HEK293 (cell line): ENCODE measurements around the gene SLC9A9.

Source experiments
- CTCF ChIA-PET: fragments of 350-600 bp; formaldehyde crosslinking; extraction: SDS; loops from one replicate; lab custom pipeline; 2021; ENCODE audit warnings: antibody characterized with exemption; lab: Yijun Ruan, JAX
- POLR2A ChIA-PET: fragments of 300-600 bp; formaldehyde crosslinking; extraction: SDS; loops from one replicate; lab custom pipeline; 2020; ENCODE audit warnings: antibody characterized with exemption, inconsistent platforms; lab: Yijun Ruan, JAX
- H3K27ac ChIP-seq: fragments of 200-500 bp; sonication (Bioruptor generic); 2 replicates; pipeline ENCODE4 v1.5.1; 2014; ENCODE audit warnings: low read depth, low read length, control low read depth, inconsistent platforms; ENCODE audit errors: extremely low read depth
- H3K36me3 ChIP-seq, 2 experiments: fragments of 200-500 bp in 1 of 2; sonication (Bioruptor generic) in 1 of 2; 1 replicate in 1 of 2; 2 replicates in 1 of 2; pipeline ENCODE4 v1.5.1; 2014 to 2017; ENCODE audit warnings: inconsistent platforms in 2 of 2, low read length in 2 of 2; ENCODE audit not compliant: control insufficient read depth in 2 of 2, insufficient read depth in 1 of 2
- H3K4me1 ChIP-seq: fragments of 200-500 bp; sonication (Bioruptor generic); 2 replicates; pipeline ENCODE4 v1.5.1; 2014; ENCODE audit warnings: mild to moderate bottlenecking, low read length, inconsistent platforms; ENCODE audit not compliant: control insufficient read depth, insufficient read depth
- H3K4me3 ChIP-seq: 2 replicates; pipeline ENCODE4 v1.5.1; 2011; ENCODE audit warnings: low read depth, mild to moderate bottlenecking, control low read depth, low read length, moderate library complexity
- H3K9me3 ChIP-seq: fragments of 200-500 bp; sonication (Bioruptor generic); 2 replicates; pipeline ENCODE4 v1.5.1; 2014; ENCODE audit warnings: low read depth, low read length, inconsistent platforms; ENCODE audit not compliant: control insufficient read depth, insufficient read depth
- EGR2 ChIP-seq: fragments of 450-650 bp; formaldehyde crosslinking; IDR thresholded peaks from 2 replicates; pipeline ENCODE4 v1.5.1; 2016; ENCODE audit warnings: low read depth, missing biosample characterization, missing genetic modification characterization
- FEZF1 ChIP-seq: fragments of 450-650 bp; formaldehyde crosslinking; IDR thresholded peaks from 2 replicates; pipeline ENCODE4 v1.5.1; 2016; ENCODE audit warnings: missing biosample characterization, missing genetic modification characterization
- GLIS1 ChIP-seq: fragments of 450-650 bp; formaldehyde crosslinking; IDR thresholded peaks from 2 replicates; pipeline ENCODE4 v1.5.1; 2016; ENCODE audit warnings: missing biosample characterization, missing genetic modification characterization
- HOXC10 ChIP-seq: sonication (generic); formaldehyde crosslinking; IDR thresholded peaks from 2 replicates; pipeline ENCODE4 v1.8.1; 2023; ENCODE audit warnings: mild to moderate bottlenecking, missing genetic modification reagents
- KLF10 ChIP-seq: fragments of 450-650 bp; IDR thresholded peaks from 2 replicates; pipeline ENCODE4 v1.5.1; 2018; ENCODE audit warnings: missing biosample characterization, mild to moderate bottlenecking, missing genetic modification characterization
- MZF1 ChIP-seq: fragments of 450-650 bp; formaldehyde crosslinking; IDR thresholded peaks from 2 replicates; pipeline ENCODE4 v1.5.1; 2017; ENCODE audit warnings: missing biosample characterization, missing genetic modification characterization, borderline replicate concordance
- OVOL3 ChIP-seq: fragments of 450-650 bp; formaldehyde crosslinking; IDR thresholded peaks from 2 replicates; pipeline ENCODE4 v1.5.1; 2016; ENCODE audit warnings: missing biosample characterization, missing genetic modification characterization
- SETDB1 ChIP-seq: IDR thresholded peaks from one replicate; pipeline ENCODE4 v1.6.1; 2017; ENCODE audit warnings: mild to moderate bottlenecking, low read length, moderate library complexity, mixed read lengths; ENCODE audit not compliant: insufficient read length
- TRIM28 ChIP-seq: IDR thresholded peaks from 2 replicates; pipeline ENCODE4 v1.6.1; 2011; ENCODE audit warnings: low read length, control low read depth, borderline replicate concordance
- YY2 ChIP-seq: fragments of 450-650 bp; formaldehyde crosslinking; IDR thresholded peaks from 2 replicates; pipeline ENCODE4 v1.5.1; 2016; ENCODE audit warnings: missing biosample characterization, missing genetic modification characterization
- ZBTB17 ChIP-seq: fragments of 450-650 bp; formaldehyde crosslinking; IDR thresholded peaks from 2 replicates; pipeline ENCODE4 v1.5.1; 2016; ENCODE audit warnings: missing biosample characterization, missing genetic modification characterization
- ZFHX2 ChIP-seq: fragments of 450-650 bp; formaldehyde crosslinking; conservative IDR thresholded peaks from 2 replicates; pipeline ENCODE4 v1.5.1; 2016; ENCODE audit warnings: missing biosample characterization, missing genetic modification characterization
- ZFP37 ChIP-seq: fragments of 450-650 bp; formaldehyde crosslinking; IDR thresholded peaks from 2 replicates; pipeline ENCODE4 v1.5.1; 2016; ENCODE audit warnings: missing biosample characterization, missing genetic modification characterization
- ZFP69B ChIP-seq: fragments of 450-650 bp; formaldehyde crosslinking; IDR thresholded peaks from 2 replicates; pipeline ENCODE4 v1.5.1; 2016; ENCODE audit warnings: missing biosample characterization, missing genetic modification characterization
- ZNF146 ChIP-seq: fragments of 450-650 bp; formaldehyde crosslinking; IDR thresholded peaks from 2 replicates; pipeline ENCODE4 v1.5.1; 2016; ENCODE audit warnings: missing biosample characterization, missing genetic modification characterization
- ZNF157 ChIP-seq: fragments of 450-650 bp; formaldehyde crosslinking; IDR thresholded peaks from 2 replicates; pipeline ENCODE4 v1.5.1; 2016; ENCODE audit warnings: missing biosample characterization, missing genetic modification characterization
- ZNF394 ChIP-seq: fragments of 450-650 bp; formaldehyde crosslinking; IDR thresholded peaks from 2 replicates; pipeline ENCODE4 v1.5.1; 2016; ENCODE audit warnings: missing biosample characterization, missing genetic modification characterization, mild to moderate bottlenecking, moderate library complexity, borderline replicate concordance
- ZNF423 ChIP-seq: fragments of 450-650 bp; formaldehyde crosslinking; IDR thresholded peaks from 2 replicates; pipeline ENCODE4 v1.5.1; 2016; ENCODE audit warnings: missing biosample characterization, missing genetic modification characterization
- ZNF549 ChIP-seq: fragments of 450-650 bp; IDR thresholded peaks from 2 replicates; pipeline ENCODE4 v1.5.1; 2018; ENCODE audit warnings: missing biosample characterization, missing genetic modification characterization, mild to moderate bottlenecking, inconsistent platforms, moderate library complexity
- ZNF561 ChIP-seq: fragments of 450-650 bp; IDR thresholded peaks from 2 replicates; pipeline ENCODE4 v1.5.1; 2018; ENCODE audit warnings: missing biosample characterization, missing genetic modification characterization, borderline replicate concordance
- ZNF571 ChIP-seq: fragments of 450-650 bp; formaldehyde crosslinking; IDR thresholded peaks from 2 replicates; pipeline ENCODE4 v1.5.0; 2017; ENCODE audit warnings: missing biosample characterization, missing genetic modification characterization
- ZNF623 ChIP-seq: fragments of 450-650 bp; formaldehyde crosslinking; IDR thresholded peaks from 2 replicates; pipeline ENCODE4 v1.5.1; 2016; ENCODE audit warnings: missing biosample characterization, missing genetic modification characterization
- ZNF626 ChIP-seq: fragments of 450-650 bp; sonication (Bioruptor Pico); formaldehyde crosslinking; IDR thresholded peaks from 2 replicates; pipeline ENCODE4 v1.5.1; 2018; ENCODE audit warnings: missing biosample characterization, missing genetic modification characterization, inconsistent platforms
- ZNF660 ChIP-seq: fragments of 450-650 bp; IDR thresholded peaks from 2 replicates; pipeline ENCODE4 v1.5.1; 2018; ENCODE audit warnings: missing biosample characterization, mild to moderate bottlenecking, missing genetic modification characterization
- ZNF664 ChIP-seq: fragments of 450-650 bp; formaldehyde crosslinking; IDR thresholded peaks from 2 replicates; pipeline ENCODE4 v1.5.1; 2016; ENCODE audit warnings: missing biosample characterization, missing genetic modification characterization
- ZNF701 ChIP-seq: fragments of 450-650 bp; formaldehyde crosslinking; IDR thresholded peaks from 2 replicates; pipeline ENCODE4 v1.5.1; 2016; ENCODE audit warnings: missing biosample characterization, missing genetic modification characterization
- ZNF707 ChIP-seq: fragments of 450-650 bp; formaldehyde crosslinking; IDR thresholded peaks from 2 replicates; pipeline ENCODE4 v1.5.1; 2016; ENCODE audit warnings: missing biosample characterization, missing genetic modification characterization
- ZNF776 ChIP-seq: fragments of 450-650 bp; formaldehyde crosslinking; IDR thresholded peaks from 2 replicates; pipeline ENCODE4 v1.5.0; 2017; ENCODE audit warnings: missing biosample characterization, missing genetic modification characterization, borderline replicate concordance
- ZNF837 ChIP-seq: fragments of 450-650 bp; formaldehyde crosslinking; IDR thresholded peaks from 2 replicates; pipeline ENCODE4 v1.5.1; 2016; ENCODE audit warnings: missing biosample characterization, missing genetic modification characterization
- ZXDB ChIP-seq: fragments of 450-650 bp; formaldehyde crosslinking; IDR thresholded peaks from 2 replicates; pipeline ENCODE4 v1.5.1; 2016; ENCODE audit warnings: missing biosample characterization, missing genetic modification characterization
- TF ChIP-seq, protein P1 (sequence below): fragments of 450-650 bp; formaldehyde crosslinking; IDR thresholded peaks from 2 replicates; pipeline ENCODE4 v1.5.1; 2016; ENCODE audit warnings: missing biosample characterization, missing genetic modification characterization
- TF ChIP-seq, protein P2 (sequence below): fragments of 450-650 bp; formaldehyde crosslinking; IDR thresholded peaks from 2 replicates; pipeline ENCODE4 v1.5.1; 2016; ENCODE audit warnings: missing biosample characterization, missing genetic modification characterization
- TF ChIP-seq, protein P3 (sequence below): fragments of 450-650 bp; formaldehyde crosslinking; IDR thresholded peaks from 2 replicates; pipeline ENCODE4 v1.5.1; 2017; ENCODE audit warnings: missing biosample characterization, missing genetic modification characterization
- TF ChIP-seq, protein P4 (sequence below): fragments of 450-650 bp; IDR thresholded peaks from 2 replicates; pipeline ENCODE4 v1.5.1; 2018; ENCODE audit warnings: missing biosample characterization, missing genetic modification characterization

The SLC9A9 gene

DNA sequence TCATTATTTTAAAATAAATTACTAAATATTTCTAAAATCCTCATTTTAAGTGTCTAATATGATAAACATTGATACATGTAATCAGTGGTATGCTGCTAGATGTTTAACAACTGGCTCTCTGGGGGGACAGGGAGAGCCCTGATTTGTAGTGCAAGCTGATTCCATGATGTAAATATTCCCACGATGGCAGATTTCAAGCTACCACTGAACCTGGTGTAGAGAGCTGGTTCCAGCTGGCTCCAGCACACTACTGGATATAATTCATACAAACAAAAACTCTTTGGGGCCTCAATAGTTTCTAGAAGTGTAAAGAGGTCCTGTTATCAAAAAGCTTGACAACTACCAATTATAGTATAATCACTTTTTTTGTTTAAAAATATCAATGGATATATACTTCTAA is 316.2 kb downstream of the SLC9A9 start:
- TF ChIP-seq ZFP37 (tag by site-specific recombination): no peak
- TF ChIP-seq ZNF549: no peak
- no peak for TF ChIP-seq ZNF623 (tag by site-specific recombination)
- no peak for TF ChIP-seq SETDB1
- TF ChIP-seq, protein P1, sequence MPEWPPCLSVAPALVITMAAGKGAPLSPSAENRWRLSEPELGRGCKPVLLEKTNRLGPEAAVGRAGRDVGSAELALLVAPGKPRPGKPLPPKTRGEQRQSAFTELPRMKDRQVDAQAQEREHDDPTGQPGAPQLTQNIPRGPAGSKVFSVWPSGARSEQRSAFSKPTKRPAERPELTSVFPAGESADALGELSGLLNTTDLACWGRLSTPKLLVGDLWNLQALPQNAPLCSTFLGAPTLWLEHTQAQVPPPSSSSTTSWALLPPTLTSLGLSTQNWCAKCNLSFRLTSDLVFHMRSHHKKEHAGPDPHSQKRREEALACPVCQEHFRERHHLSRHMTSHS (tag by site-specific recombination): no peak
- TF ChIP-seq GLIS1 (tag by site-specific recombination): no peak
- no peak for TF ChIP-seq OVOL3 (tag by site-specific recombination)
- no peak for TF ChIP-seq ZXDB
- no peak for TF ChIP-seq TRIM28
- no peak for TF ChIP-seq KLF10
- no peak for TF ChIP-seq EGR2 (tag by site-specific recombination)
- TF ChIP-seq ZNF157 (tag by site-specific recombination): no peak
- TF ChIP-seq, protein P2, sequence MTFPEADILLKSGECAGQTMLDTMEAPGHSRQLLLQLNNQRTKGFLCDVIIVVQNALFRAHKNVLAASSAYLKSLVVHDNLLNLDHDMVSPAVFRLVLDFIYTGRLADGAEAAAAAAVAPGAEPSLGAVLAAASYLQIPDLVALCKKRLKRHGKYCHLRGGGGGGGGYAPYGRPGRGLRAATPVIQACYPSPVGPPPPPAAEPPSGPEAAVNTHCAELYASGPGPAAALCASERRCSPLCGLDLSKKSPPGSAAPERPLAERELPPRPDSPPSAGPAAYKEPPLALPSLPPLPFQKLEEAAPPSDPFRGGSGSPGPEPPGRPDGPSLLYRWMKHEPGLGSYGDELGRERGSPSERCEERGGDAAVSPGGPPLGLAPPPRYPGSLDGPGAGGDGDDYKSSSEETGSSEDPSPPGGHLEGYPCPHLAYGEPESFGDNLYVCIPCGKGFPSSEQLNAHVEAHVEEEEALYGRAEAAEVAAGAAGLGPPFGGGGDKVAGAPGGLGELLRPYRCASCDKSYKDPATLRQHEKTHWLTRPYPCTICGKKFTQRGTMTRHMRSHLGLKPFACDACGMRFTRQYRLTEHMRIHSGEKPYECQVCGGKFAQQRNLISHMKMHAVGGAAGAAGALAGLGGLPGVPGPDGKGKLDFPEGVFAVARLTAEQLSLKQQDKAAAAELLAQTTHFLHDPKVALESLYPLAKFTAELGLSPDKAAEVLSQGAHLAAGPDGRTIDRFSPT (tag by site-specific recombination): no peak
- TF ChIP-seq ZNF146 (tag by site-specific recombination): no peak
- TF ChIP-seq ZNF423 (tag by site-specific recombination): no peak
- TF ChIP-seq FEZF1 (tag by site-specific recombination): no peak
- no peak for TF ChIP-seq ZNF837
- no peak for TF ChIP-seq ZNF561 (tag by site-specific recombination)
- no peak for TF ChIP-seq ZFHX2 (tag by site-specific recombination)
- Histone ChIP-seq H3K36me3 (no peaks in the 10 kb centered on the region), H3K4me3 (no peak overlapping the region), H3K9me3 (no peaks in the 10 kb centered on the region), H3K4me1 (no peaks in the 10 kb centered on the region), H3K27ac (no peak overlapping the region)
- CTCF ChIA-PET: no interaction called here
- POLR2A ChIA-PET: no interaction called here

DNA sequence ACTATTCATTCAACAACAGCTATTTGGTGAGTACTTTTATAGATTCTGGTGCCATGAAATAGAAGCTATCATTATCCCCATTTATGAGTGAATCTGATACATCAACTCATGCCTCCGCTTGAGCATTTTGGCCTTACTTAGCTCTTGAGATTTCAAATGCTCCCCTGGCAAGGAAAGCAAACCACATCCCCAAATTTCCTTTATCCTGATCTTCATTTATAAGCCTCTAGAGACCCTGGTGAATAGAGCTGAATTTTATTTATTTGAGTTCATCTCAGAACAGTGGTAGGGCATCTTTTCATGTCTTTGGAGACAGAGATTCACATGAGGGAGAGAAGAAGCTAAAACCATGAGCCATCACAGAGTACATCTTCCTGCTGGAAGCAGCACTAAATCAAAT is 317.2 kb downstream of the SLC9A9 start:
- no peak overlapping the region for H3K4me3 ChIP-seq
- ChIA-PET POLR2A (no interaction called here), CTCF (no interaction called here)
- no peaks in the 10 kb centered on the region for H3K9me3 ChIP-seq
- H3K27ac ChIP-seq: no peak overlapping the region
- H3K36me3 ChIP-seq: no peaks in the 10 kb centered on the region
- TF ChIP-seq ZBTB17 (no peak), SETDB1 (no peak), ZNF626 (tag by site-specific recombination) (no peak), ZNF701 (no peak), ZFP69B (tag by site-specific recombination) (no peak), ZNF707 (tag by site-specific recombination) (no peak), HOXC10 (CRISPR knock-in tag) (no peak), ZNF571 (tag by site-specific recombination) (no peak), ZNF776 (tag by site-specific recombination) (no peak), YY2 (tag by site-specific recombination) (no peak), ZFHX2 (tag by site-specific recombination) (no peak), ZNF394 (tag by site-specific recombination) (no peak), ZNF664 (tag by site-specific recombination) (no peak), OVOL3 (tag by site-specific recombination) (no peak), MZF1 (tag by site-specific recombination) (no peak), ZNF660 (no peak), GLIS1 (tag by site-specific recombination) (no peak)
- TF ChIP-seq, protein P3, sequence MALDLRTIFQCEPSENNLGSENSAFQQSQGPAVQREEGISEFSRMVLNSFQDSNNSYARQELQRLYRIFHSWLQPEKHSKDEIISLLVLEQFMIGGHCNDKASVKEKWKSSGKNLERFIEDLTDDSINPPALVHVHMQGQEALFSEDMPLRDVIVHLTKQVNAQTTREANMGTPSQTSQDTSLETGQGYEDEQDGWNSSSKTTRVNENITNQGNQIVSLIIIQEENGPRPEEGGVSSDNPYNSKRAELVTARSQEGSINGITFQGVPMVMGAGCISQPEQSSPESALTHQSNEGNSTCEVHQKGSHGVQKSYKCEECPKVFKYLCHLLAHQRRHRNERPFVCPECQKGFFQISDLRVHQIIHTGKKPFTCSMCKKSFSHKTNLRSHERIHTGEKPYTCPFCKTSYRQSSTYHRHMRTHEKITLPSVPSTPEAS (tag by site-specific recombination): no peak
- TF ChIP-seq, protein P4, sequence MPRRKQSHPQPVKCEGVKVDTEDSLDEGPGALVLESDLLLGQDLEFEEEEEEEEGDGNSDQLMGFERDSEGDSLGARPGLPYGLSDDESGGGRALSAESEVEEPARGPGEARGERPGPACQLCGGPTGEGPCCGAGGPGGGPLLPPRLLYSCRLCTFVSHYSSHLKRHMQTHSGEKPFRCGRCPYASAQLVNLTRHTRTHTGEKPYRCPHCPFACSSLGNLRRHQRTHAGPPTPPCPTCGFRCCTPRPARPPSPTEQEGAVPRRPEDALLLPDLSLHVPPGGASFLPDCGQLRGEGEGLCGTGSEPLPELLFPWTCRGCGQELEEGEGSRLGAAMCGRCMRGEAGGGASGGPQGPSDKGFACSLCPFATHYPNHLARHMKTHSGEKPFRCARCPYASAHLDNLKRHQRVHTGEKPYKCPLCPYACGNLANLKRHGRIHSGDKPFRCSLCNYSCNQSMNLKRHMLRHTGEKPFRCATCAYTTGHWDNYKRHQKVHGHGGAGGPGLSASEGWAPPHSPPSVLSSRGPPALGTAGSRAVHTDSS: no peak
- no peaks in the 10 kb centered on the region for H3K4me1 ChIP-seq
